A673 (cell line): ENCODE measurements around the gene ERAP2.

Experiments
- EZH2 ChIP-seq: fragments of 200-600 bp; sonication (generic); IDR thresholded peaks from 2 replicates; pipeline ENCODE4 v1.6.1; 2017; ENCODE audit warnings: borderline replicate concordance, low read depth, mild to moderate bottlenecking, mixed read lengths, antibody characterized with exemption, low read length; ENCODE audit not compliant: poor library complexity, severe bottlenecking
- TF ChIP-seq, protein P1 (sequence below): fragments of 300-800, 200-600 bp; sonication (generic); conservative IDR thresholded peaks from 2 replicates; pipeline ENCODE4 v1.5.1; 2017; ENCODE audit warnings: low read depth, mild to moderate bottlenecking, antibody characterized with exemption, low read length, moderate library complexity, mixed read lengths

- no peak for TF ChIP-seq EZH2
- TF ChIP-seq, protein P1, sequence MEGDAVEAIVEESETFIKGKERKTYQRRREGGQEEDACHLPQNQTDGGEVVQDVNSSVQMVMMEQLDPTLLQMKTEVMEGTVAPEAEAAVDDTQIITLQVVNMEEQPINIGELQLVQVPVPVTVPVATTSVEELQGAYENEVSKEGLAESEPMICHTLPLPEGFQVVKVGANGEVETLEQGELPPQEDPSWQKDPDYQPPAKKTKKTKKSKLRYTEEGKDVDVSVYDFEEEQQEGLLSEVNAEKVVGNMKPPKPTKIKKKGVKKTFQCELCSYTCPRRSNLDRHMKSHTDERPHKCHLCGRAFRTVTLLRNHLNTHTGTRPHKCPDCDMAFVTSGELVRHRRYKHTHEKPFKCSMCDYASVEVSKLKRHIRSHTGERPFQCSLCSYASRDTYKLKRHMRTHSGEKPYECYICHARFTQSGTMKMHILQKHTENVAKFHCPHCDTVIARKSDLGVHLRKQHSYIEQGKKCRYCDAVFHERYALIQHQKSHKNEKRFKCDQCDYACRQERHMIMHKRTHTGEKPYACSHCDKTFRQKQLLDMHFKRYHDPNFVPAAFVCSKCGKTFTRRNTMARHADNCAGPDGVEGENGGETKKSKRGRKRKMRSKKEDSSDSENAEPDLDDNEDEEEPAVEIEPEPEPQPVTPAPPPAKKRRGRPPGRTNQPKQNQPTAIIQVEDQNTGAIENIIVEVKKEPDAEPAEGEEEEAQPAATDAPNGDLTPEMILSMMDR: no peak
These were observed 18.4 kb upstream of the ERAP2 start for GRCh38 chr5:96857924-96858323.
